HG03521 (cell line): ENCODE results near the gene CROCC.
"Not testable (repeated sequence)": the region's sequence is repeated elsewhere in the genome, so short reads cannot be mapped to it uniquely, and the experiment has no call there.

Experiments used
- ATAC-seq: cut with Tn5 transposase; IDR thresholded peaks from one replicate; pipeline ENCODE4 v1.9.1; 2021; ENCODE audit warnings: mild to moderate bottlenecking, moderate library complexity; ENCODE audit not compliant: unreplicated experiment

CROCC gene

DNA sequence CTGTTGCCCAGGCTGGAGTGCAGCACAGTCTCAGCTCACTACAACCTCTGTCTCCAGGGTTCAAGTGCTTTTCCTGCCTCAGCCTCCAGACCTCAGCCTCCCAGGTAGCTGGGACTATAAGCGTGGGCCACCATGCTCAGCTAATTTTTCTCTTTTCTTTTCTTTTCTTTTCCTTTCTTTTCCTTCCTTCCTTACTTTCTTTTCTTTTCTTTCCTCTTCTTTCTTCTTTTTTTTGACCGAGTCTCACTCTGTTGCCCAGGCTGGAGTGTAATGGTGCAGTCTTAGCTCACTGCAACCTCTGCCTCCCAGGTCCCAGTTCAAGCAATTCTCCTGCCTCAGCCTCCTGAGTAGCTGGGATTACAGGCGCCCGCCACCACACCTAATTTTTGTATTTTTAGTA is 42.4 kb downstream of the CROCC start:
- ATAC-seq: not testable (repeated sequence)

DNA sequence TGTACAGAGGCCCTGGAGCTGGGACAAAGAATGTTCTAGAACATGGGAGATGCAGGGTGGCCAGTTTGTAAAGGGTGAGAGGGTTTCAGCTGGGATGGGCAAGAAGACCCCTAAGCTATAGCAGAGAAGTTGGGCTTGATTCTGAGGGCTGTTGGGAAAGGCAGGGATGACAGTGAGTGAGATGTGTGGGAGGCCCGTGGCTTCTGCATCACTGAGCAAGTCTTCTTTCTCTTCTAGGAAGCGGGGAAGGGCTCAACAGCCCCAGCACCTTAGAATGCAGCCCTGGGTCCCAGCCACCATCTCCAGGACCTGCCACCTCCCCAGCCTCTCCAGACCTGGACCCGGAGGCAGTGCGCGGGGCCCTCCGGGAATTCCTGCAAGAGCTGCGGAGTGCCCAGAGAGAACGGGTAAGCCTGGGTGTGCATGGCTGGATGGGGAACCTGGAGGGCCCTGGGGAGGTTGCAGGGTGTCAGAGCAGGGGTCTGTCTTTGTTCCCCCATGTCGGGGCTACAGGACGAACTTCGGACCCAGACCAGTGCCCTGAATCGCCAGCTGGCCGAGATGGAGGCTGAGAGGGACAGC is 43.8 kb downstream of the CROCC start:
- ATAC-seq: no peak

DNA sequence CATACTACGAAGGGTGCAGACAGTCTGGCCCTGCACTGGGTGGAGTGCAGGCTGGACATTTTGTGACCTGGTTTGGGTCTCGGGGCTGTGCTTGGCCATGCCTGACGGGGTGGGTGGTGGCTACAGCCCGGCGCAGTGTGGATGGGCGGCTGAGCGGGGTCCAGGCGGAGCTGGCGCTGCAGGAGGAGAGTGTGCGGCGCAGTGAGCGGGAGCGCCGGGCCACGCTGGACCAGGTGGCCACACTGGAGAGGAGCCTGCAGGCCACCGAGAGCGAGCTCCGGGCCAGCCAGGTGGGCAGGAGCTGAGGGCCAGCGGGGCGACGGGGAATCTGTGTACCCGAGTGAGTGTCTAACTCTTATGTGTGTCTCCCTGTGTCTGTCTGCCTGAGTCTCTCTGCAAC is 44.6 kb downstream of the CROCC start:
- ATAC-seq: no peak

DNA sequence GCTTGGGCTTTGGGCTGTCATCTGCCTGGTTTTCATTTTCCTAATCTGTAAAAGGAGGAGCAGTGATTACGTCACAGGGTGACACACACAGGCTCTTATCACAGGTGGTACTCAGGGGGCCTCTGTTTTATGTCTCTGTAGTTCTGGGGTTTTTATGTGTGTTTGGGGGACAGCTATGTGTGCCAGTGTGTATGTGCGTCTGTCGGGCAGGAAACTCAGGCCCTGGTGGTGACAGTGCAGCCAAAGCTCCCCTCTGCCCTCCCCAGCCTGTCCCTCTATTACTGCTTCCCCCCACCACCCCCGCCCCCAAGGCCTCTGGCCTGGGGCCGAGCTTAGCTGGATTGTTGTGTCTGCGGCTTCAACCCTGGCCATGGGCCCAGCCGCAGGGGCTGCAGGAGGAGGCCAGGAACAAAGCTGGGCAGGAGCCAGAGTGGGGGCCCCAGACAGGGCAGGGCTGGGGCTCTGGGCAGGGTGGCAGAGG is 45.4 kb downstream of the CROCC start:
- no peak for ATAC-seq

DNA sequence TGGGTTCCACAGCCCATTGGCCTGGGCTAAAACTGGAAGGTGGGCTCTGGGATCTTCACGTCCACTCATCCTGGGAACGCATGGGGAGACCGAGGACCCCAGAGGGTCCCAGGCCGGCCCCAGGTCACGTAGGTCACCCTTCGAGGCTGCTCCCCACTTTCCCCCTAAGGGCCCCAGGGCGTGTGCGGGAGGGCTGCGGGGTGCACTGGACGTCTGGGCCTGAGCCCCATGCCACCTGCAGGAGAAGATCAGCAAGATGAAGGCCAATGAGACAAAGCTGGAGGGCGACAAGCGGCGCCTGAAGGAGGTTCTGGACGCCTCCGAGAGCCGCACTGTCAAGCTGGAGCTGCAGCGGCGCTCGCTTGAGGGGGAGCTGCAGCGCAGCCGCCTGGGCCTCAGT is 46.2 kb downstream of the CROCC start:
- ATAC-seq: no peak

DNA sequence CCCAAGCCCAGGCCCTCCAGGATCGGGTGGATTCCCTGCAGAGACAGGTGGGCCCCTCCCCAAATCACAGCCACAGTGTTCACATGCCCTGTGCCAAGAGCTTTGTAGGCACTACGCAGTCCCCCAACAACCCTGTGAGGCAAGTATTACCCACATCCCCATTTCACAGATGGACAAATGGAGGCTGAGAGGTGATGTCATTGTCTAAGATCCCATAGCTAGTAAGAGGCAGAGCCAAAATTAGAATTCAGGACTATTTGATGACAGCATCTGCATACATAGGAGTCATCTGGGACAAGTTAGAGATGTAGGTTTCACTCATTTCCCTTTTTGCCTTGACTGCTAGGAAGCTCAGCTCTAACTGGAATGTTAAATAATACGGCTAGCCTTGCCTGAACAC is 46.6 kb downstream of the CROCC start:
- ATAC-seq: no peak

DNA sequence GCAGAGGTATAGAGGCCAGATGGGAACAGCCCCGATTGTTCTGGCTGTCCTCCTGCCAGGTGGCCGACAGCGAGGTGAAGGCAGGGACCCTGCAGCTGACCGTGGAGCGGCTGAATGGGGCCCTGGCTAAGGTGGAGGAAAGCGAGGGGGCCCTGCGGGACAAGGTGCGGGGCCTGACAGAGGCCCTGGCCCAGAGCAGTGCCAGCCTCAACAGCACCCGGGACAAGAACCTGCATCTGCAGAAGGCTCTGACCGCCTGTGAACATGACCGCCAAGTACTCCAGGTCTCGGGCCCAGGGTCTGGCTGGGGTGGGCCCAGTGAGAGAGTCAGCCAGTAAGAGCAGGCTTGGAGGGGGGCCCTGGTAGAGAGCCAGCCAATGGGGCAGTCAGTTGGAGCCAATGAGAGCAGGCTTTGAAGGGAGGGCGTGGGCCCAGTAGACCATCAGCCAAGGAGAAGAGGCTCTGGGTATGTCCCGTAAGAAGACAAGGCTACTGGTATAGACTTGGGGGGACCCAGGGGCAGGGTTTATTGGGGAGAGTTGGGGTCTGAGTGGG is 47.4 kb downstream of the CROCC start:
- ATAC-seq: no peak

DNA sequence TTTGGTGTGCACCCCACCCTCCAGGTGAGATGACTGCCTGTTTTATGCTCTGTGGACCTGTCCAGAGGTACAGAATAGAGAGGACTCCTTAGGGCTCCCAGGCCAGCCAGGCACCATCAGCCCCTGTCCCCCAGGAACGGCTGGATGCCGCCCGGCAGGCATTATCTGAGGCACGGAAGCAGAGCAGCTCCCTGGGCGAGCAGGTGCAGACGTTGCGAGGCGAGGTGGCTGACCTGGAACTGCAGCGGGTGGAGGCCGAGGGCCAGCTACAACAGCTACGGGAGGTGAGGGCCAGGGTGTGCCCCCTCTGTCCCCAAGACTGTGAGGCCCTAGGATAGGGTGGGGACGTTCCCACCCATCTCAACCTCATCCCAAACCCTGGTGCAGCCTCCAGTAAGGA is 47.9 kb downstream of the CROCC start:
- ATAC-seq: no peak

DNA sequence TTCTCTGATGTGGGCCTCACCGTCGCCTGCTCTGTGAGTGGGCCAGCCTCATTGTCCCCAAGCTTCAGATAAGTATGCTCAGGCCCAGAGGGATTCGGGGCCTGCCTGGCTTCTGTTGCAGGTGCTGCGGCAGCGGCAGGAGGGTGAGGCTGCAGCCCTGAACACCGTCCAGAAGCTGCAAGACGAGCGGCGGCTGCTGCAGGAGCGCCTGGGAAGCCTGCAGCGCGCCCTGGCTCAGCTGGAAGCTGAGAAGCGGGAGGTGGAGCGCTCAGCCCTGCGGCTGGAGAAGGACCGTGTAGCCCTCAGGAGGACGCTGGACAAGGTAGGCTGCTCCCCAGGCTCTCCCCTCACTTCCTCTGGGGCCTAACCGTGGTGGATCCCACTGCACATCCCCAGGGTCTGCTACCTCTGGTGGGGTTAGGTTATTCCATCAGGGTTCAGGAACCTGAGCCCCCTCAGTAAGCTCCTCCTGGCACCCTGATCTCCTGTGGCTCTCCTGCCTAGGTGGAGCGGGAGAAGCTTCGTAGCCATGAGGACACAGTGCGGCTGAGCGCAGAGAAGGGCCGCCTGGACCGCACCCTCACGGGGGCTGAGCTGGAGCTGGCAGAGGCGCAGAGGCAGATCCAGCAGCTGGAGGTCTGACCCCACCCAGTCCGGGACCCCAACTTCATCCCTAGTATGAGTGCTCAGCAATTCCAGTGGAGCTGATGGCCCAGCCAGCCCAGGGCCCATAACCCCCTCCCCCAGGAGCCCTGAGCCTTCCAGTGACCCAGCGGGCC is 48.6 kb downstream of the CROCC start:
- ATAC-seq: no peak

DNA sequence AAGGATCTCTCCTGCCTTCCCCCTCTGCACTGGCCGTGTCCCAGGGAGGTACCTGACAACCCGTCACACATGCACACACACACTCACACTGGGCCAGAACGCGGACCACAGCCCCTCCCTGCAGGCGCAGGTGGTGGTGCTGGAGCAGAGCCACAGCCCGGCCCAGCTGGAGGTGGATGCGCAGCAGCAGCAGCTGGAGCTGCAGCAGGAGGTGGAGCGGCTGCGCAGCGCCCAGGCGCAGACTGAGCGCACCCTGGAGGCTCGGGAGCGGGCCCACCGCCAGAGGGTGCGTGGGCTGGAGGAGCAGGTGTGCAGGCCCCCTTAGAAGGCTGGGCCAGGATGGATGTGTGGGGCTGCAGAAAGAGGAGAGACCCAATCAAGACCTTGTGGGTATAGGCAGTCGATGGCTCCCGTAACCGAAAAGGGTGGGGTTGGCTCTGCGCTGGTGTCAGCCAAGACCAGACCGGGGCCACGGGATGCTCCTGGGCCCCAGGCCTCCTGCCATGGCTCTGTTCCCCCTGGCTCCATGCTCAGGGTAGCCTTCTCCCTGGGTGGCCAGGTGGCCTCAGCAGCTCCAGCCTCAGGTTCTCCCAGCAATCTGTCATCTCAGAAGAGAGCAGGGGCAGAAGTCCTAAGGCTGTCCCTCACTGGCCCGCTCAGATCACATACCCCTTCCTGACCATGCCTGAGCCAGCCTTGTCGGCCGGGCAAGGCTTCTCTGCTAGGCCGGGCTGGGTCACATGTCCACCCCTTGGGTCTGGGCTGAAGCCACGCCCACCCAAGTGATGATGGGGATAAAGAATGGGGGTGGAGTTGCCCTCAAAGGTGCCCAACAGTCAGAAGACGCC is 49.8 kb downstream of the CROCC start:
- no peak for ATAC-seq

DNA sequence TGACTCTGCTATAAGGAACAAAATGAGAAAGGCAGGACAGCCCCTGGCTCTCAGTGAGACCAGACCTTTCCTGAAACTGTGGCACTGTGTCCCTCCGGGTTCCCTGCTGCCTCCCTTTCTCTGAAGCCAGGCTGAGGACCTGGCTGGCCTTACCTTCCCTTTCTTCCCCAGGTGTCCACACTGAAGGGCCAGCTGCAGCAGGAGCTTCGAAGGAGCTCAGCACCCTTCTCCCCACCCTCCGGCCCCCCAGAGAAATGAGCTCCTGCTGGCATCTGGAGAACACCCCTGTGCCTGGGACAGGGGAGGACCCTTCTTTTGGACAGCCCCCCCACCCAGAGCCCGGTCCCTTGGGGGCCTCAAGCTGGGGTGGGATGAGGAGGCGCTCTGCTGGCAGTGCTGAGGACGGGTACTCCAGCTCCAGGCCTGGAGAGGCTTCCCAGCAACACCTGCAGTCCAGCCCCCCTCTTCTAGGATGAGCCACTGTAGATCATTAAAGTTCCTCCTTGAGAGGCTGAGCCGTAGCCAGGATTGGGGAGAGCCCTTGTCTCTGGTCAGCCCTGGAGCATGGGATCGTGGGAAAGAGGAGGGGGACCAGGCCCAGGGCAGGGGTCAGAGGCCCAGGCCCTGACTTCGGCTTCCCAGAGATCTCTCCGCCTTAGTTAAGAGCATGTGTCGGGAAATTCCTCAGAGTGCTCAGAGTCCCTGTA is 50.6 kb downstream of the CROCC start:
- no peak for ATAC-seq

DNA sequence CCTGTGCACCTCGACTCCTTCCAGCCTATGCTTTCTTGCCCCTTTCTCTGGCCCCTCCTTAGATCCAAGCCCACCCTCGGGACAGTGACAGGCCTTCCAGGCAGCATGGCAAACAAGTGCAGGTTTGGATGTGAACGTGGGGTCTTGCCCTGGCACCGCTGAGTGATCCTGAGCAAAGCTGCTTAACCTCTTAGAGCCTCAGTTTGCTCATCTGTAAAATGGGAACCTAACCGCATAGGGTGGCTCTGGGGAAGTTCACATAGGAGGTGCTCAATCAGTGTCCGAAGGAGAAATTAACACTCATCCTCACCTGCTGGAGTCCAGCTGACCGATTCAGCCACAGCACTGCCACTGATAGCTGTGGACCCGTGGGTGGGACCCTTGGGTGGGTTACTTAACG is 51.5 kb downstream of the CROCC start:
- no peak for ATAC-seq

DNA sequence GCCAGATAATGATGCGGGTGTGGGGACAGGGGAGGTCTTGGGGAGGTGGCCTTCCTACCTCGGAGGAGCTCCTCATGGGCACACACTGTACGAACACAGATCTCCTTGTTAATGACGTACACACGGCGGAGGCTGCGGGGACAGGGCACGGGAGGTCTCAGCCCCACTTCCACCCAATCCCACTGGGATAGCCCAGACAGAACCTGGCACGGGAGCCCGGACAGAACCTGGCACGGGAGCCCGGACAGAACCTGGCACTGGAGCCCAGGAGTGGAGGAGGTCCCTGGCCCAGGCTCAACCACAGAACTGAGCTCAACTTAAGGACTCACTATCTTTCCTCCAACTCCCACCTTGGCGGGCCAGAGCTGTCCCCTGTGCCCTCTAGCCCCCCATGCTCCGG is 53.5 kb downstream of the CROCC start:
- ATAC-seq: no peak

DNA sequence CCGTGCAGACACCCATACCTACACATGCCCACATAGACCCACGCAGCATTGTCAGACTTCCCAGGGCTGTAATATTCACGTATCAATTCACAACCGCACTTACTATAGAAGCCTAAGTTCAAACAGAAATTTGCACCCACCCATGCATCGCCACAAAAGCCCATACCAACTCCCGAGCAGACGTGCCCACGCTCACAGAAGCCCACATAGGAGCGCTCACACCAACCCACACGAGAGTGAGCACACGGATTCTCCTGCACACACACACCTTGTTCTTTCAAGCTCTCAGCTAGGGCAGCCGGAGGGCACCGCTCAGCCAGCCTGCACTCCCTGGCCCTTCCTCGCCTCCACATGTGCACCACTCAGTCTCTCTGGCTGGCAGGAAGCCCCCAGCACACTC is 54.1 kb downstream of the CROCC start:
- ATAC-seq: no peak

DNA sequence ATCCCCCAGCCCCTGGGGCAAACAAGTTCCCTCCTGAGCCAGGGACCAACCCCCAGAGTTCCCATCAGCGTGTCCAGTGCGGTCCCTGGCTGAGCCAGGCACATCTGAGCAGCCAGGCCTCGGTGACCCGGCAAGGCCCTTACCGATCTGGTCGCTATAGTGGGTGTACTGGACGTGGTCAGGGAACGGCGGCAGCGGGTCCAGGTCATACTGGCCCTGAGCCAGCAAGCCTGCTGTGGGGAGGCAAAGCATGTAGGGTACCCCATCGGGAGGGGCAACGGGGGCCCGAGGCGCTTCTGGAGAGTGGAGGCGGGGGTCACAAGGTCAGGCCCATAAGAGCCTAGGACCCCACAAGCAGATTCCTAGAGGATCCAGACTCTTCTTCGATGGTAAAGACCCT is 55.2 kb downstream of the CROCC start:
- no peak for ATAC-seq

DNA sequence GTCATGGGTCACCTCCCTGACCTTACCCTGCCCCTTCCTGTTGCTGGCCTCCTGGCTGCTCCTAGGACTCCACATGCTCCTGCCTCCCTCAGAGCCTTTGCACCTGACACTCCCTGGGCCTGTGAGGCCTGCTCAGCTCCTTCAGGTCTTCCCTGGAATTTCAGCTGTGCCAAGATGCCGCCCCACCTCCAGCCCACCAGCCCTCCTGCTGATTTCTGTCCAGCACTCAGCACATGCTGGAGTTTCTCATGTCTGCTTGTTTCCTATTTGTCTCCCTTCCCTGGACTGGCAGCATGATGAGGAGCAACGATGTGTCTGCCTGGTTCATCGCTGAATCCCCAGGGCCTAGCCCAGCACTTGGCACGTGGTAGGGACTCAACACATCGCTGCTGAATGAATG is 55.6 kb downstream of the CROCC start:
- no peak for ATAC-seq

DNA sequence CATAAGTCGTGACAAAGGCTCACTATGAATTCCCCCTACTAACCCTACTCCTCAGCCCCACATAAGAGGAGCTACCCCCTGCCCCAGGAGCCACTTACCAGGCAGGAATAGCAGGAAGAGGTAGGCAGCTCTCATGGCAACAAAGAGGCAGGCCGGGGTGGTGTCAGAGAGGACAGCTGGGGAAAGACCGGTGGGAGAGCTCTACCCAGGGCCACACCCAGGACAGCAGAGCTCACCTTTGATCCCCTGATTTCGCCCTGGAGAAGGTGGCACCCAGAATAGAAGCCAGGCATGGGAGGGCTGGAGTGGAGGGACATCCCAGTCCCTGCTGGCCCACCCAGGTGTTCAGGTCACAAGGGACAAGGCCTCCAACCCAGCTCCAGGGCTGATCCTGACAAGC is 56.4 kb downstream of the CROCC start:
- ATAC-seq: no peak

DNA sequence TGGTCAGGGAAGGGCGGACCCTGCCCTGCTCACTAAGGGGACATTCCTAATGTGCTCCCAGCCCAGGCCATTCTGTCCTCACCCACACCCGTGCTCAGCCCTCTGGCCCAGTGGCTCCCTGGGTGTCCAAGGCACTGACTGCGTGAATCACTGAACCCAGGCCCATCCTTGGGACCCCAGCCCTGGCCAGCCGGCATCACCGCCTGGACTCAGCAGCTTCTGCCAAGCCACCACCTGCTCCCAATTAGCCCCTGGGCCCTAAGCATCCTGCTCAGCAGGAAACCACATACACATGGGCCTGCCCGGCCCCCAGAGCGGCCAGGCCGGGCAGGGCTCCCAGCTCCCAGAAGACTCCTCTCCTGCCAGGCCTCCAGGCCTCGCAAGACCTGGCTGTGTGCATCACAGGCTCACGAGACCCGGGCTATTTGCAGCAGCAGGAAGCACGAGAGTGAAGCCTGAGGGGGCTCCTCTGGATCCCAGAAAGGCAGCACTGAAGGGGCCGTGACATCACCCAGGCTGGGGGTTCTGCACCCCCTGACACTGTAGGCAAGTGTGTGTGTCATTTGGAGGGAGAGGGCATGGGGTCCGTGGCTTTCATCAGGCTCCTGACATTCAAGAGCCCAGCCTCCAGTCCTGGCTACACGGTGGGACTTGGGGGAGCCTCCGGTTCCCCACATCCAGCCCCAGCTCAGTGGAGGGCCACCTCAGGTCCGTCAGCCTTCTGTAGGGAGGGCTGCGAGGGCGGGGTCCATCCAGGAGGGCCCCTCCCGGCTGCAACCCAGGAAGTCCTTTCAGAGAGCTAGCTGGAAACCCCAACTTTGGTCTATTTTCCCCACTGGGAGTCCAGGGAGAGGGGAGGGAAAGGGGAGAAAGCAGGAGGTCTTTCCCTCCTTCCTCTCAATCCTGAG is 57.1 kb downstream of the CROCC start:
- ATAC-seq: no peak

DNA sequence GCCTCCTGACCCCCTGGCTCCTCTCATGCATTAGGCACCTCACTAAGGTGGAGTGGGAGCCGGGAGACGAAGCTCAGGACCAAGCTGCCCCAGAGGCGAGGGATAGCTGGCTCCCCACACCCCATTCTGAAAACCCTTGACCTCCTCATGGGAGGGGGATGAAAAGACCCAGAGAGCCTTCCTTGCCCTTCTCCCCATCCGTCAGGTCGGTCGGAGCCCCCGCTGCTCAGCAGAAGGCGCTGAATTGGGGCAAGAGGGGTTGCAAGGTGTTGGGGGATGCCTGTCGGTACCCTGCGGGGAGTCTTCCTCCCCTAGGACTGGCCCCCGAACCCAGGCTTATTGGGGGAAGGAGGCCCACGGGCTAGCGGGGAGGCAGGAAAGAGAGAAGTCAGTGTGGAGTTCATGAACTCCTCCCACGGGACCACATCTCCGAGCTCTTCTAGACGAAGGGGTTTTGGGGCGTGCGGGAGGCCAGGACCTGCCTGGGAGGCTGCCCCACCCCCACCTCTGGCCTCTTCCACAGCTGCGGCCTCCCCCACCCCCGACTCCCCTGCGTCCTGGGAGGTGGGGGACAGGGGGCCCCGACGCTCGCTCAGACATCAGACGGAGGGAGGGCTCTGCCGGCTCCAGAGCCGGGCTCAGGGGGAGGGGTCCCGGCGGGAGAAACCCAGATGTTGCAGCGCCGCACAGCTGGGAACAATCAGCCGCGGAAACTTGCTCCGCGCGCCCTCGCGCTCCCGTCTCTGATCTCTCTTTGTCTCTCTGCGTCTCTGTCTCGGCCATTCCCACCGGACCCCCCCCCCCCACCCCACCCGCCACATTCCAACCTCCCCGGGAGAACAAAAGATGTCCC is 58.0 kb downstream of the CROCC start:
- no peak for ATAC-seq
